ENCODE results near the gene PIP4K2C. TPM values are rescaled to one million over a fixed set of nuclear protein-coding genes. Genes with fewer than 3 reads are reported as not detected.
A peak's percentile ranks its signal among the peaks of the same experiment; 100 is the strongest.

Gene PIP4K2C
- total RNA-seq, 4 donors from 2014 or later: 21.7 to 38.7 (median 33.1) TPM

DNA sequence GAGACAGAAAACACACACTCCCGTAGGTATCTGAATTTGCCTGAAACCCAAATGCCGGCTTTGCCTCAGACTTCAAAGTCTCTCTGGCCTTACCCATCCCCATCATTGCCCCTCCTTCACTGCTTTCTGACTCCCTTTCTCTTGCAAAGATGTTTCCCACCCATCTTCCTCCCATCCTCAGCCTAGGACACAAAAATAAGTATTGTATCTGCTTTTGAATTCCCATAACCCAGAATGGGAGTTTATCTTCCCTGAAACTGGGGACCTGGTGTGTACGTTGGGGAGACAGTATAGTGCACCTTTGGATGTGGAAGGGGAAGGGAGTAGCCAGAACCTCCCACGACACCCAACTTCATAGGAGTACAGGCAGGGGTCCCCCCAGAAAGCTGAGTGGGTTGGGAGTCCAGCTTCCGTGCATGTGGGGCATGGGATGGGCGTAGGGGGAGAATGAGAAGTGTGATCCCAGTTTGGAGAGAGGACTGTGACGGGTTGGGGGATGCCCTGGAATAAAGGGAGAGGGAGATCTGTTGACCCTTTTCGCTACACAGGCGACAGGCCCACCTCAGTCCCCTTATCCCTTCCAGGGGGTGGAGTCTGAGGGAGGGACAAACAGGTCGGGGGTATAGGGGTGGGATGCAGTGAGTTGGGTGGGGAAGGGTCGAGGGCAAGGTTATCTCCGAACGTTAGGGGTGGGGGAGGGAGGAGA is 41.6 kb upstream of the PIP4K2C start:
- Histone ChIP-seq H3K36me3 (no peaks in the 10 kb centered on the region), H3K27ac (peak overlapping the region in 1 of 4 donors; percentile 38), H3K4me3 (peak overlapping the region; percentile 41 to 54), H3K9me3 (no peaks in the 10 kb centered on the region), H3K27me3 (peaks cover 28% of the 10 kb centered on the region), H3K4me1 (peaks cover 3 to 42% (median 15%) of the 10 kb centered on the region in 3 donors)
- TF ChIP-seq POLR2A (IDR thresholded peaks at IDR 0.05) (no peak), POLR2AphosphoS5 (IDR thresholded peaks at IDR 0.05) (no peak), EP300 (IDR thresholded peaks at IDR 0.05) (no peak), CTCF (IDR thresholded peaks at IDR 0.05) (no peak)
- WGBS, 2 donors (ENCODE audit: low coverage in 1 of 2): 31 to 70% methylated on average over 2 to 12 of the region's 13 CpGs
- no peak for ATAC-seq

GRCh38 chr12:57549909-57550640 is 40.9 kb upstream of the PIP4K2C start, which contains the start of gene KIF5A:
Gene KIF5A (plus strand): TSS chr12:57550044. CDS start chr12:57550272, 228 bp downstream.
- H3K4me3 ChIP-seq: peak within 1 kb of the TSS; percentile 41 to 54
- no peaks in the 10 kb centered on the region for H3K9me3 ChIP-seq
- WGBS, 2 donors (ENCODE audit: low coverage in 1 of 2): 8 to 11% methylated on average over 4 to 6 of the region's 52 CpGs
- peaks cover 3 to 35% (median 15%) of the 10 kb centered on the region in 3 donors for H3K4me1 ChIP-seq
- H3K27ac ChIP-seq: peak within 1 kb of the TSS in 1 of 4 donors; percentile 38
- peaks cover 28% of the 10 kb centered on the region for H3K27me3 ChIP-seq
- peak in 1 of 4 experiments; percentile 42 for TF ChIP-seq CTCF (IDR thresholded peaks at IDR 0.05)
- no peak for TF ChIP-seq POLR2AphosphoS5 (IDR thresholded peaks at IDR 0.05)
- ATAC-seq: no peak
- no peaks in the 10 kb centered on the region for H3K36me3 ChIP-seq

DNA sequence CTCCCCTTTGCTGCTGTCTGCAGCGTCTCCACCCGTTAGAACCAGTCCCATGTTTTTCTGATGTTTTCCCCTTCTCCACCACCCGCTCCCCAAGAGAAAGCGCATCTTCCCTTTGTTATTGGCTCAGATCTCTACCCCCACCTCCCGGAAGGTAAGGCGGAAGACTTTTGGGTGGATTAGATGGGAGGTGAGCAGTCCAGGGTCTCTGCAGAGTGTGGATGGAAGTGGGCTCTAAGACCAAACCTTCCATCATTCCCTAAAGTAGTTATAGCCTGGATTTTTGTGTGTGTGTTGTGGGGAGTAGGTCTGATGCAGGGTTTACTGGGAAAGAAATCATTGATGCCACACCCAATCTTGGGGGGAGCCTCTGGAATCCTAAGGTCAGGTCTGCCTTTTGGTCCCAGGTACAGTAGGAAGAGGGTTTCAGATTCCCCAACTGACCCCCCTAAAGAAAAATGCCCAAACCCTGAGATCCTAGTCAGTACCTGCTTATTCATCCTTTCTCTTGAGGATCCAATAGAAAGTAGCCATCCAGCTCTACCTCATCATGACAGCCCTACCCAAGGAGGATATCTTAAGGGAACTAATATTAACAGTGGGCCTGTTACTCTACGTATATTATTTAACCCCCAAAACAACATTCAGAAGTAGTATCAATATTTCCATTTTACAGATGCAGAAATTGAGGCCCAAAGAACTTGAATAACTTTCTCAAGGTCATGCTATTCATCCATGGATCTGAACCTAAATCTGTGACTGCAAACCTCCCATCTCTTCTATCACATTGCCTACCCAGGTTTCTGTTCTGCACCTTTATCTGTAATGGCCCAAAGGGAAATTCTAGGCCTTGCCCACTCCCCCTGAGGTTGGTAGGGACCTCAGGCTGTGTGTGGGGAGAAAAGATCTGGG is 40.1 kb upstream of the PIP4K2C start:
- no peak for TF ChIP-seq CTCF (IDR thresholded peaks at IDR 0.05)
- TF ChIP-seq POLR2A (IDR thresholded peaks at IDR 0.05): no peak
- Histone ChIP-seq H3K27ac (no peak overlapping the region), H3K36me3 (no peaks in the 10 kb centered on the region), H3K4me3 (peak overlapping the region in 1 of 2 donors; percentile 54), H3K4me1 (peaks cover 0 to 27% (median 8%) of the 10 kb centered on the region in 3 donors), H3K27me3 (peaks cover 28% of the 10 kb centered on the region), H3K9me3 (no peaks in the 10 kb centered on the region)
- WGBS, 2 donors (ENCODE audit: low coverage in 1 of 2): 64 to 95% methylated on average over 2 to 4 of the region's 7 CpGs
- ATAC-seq: no peak

- Histone ChIP-seq H3K36me3 (no peaks in the 10 kb centered on the region), H3K9me3 (no peaks in the 10 kb centered on the region), H3K27ac (no peak overlapping the region), H3K27me3 (peaks cover 28% of the 10 kb centered on the region), H3K4me1 (peaks cover 0 to 21% (median 5%) of the 10 kb centered on the region in 3 donors), H3K4me3 (no peak overlapping the region)
- TF ChIP-seq POLR2AphosphoS5 (IDR thresholded peaks at IDR 0.05) (no peak), CTCF (IDR thresholded peaks at IDR 0.05) (no peak), EP300 (IDR thresholded peaks at IDR 0.05) (no peak)
- 73 to 92% methylated on average over 2 of the region's 3 CpGs for WGBS, 2 donors (ENCODE audit: low coverage in 1 of 2)
- no peak for ATAC-seq
Observed at GRCh38 chr12:57551637-57552305, 39.2 kb upstream of the PIP4K2C start.
